ENCODE measurements around the gene HDAC9. TPM values are rescaled to one million over a fixed set of nuclear protein-coding genes. Genes with fewer than 3 reads are reported as not detected.

Gene HDAC9
- total RNA-seq, 4 donors from 2014 or later = 54.8 to 96.2 (median 87.2) TPM

DNA sequence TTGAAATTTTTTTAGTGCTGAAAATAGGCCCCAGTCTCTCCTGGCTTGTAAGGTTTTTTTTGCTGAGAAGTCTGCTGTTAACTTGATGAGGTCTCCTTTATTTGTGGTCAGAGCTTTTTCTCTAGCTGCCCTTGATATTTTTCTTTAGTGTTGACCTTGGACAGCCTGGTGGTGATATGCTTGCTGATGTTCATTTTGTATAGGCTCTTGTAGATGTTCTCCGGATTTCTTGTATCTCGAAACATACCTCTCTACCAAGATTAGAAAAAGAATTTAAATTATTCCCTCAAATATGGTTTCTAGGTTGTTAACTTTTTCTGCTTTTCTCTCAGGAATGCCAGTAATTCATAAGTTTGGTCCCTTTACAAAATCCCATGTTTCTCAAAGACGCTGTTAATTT is 519.5 kb downstream of the HDAC9 start:
- Histone ChIP-seq H3K36me3 (no peaks in the 10 kb centered on the region), H3K27me3 (no peaks in the 10 kb centered on the region), H3K4me1 (no peaks in the 10 kb centered on the region), H3K4me3 (no peak overlapping the region), H3K27ac (no peak overlapping the region), H3K9me3 (no peaks in the 10 kb centered on the region)
- intact Hi-C loops (cut with DNase I; ENCODE audit: low total_unique reads) = no loop called here
- DNase-seq = no peak
- no peak for TF ChIP-seq POLR2A (IDR thresholded peaks at IDR 0.05)
- TF ChIP-seq, protein P1, sequence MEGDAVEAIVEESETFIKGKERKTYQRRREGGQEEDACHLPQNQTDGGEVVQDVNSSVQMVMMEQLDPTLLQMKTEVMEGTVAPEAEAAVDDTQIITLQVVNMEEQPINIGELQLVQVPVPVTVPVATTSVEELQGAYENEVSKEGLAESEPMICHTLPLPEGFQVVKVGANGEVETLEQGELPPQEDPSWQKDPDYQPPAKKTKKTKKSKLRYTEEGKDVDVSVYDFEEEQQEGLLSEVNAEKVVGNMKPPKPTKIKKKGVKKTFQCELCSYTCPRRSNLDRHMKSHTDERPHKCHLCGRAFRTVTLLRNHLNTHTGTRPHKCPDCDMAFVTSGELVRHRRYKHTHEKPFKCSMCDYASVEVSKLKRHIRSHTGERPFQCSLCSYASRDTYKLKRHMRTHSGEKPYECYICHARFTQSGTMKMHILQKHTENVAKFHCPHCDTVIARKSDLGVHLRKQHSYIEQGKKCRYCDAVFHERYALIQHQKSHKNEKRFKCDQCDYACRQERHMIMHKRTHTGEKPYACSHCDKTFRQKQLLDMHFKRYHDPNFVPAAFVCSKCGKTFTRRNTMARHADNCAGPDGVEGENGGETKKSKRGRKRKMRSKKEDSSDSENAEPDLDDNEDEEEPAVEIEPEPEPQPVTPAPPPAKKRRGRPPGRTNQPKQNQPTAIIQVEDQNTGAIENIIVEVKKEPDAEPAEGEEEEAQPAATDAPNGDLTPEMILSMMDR (IDR thresholded peaks at IDR 0.05) = no peak

DNA sequence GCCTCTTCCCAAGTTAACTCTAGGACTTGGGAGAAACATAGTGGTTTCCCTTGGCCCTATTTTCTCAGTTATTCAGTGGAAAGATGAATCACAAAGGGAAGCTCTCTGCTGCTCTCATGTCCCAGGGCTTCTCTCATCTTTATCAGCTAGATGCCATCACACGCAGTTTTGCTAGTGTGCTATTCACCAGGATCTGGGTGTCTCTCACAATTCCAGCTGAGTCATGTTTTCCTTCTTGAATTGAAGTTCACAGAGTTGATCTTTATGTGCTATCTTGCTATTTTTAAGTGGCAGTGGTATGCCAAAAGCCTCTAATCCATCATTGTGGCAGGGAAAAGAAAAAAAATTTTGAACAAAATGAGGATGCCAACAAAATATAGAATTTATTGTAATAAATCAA is 520.6 kb downstream of the HDAC9 start:
- intact Hi-C loops (cut with DNase I; ENCODE audit: low total_unique reads) = no loop called here
- no peaks in the 10 kb centered on the region for H3K27me3 ChIP-seq
- H3K4me3 ChIP-seq = no peak overlapping the region
- no peak for DNase-seq
- H3K36me3 ChIP-seq = no peaks in the 10 kb centered on the region
- no peaks in the 10 kb centered on the region for H3K4me1 ChIP-seq
- H3K27ac ChIP-seq = no peak overlapping the region
- H3K9me3 ChIP-seq = no peaks in the 10 kb centered on the region
- TF ChIP-seq, protein P1 (IDR thresholded peaks at IDR 0.05) = no peak
- TF ChIP-seq POLR2A (IDR thresholded peaks at IDR 0.05) = no peak

DNA sequence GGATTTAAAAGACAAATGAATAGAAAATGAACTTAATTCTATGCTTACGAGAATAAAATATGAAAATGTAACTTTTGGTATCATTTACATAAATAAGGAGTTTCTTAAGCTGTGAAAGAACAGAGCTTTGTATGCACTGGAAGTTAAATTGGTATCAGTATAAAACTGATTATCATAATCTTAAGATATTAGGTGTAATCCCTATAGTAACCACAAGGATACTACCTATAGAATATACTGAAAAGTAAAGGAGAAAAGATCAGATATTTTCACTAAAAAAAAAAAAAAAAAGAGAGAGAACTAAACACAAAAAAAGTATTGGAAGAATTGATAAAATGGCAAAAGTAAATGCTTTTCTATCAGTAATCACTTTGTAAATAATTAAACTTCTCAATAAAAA is 521.8 kb downstream of the HDAC9 start:
- Histone ChIP-seq H3K4me1 (no peaks in the 10 kb centered on the region), H3K9me3 (no peaks in the 10 kb centered on the region), H3K36me3 (no peaks in the 10 kb centered on the region), H3K4me3 (no peak overlapping the region), H3K27ac (no peak overlapping the region), H3K27me3 (no peaks in the 10 kb centered on the region)
- no peak for TF ChIP-seq POLR2A (IDR thresholded peaks at IDR 0.05)
- TF ChIP-seq, protein P1 (IDR thresholded peaks at IDR 0.05) = no peak
- intact Hi-C loops (cut with DNase I; ENCODE audit: low total_unique reads) = no loop called here
- no peak for DNase-seq

DNA sequence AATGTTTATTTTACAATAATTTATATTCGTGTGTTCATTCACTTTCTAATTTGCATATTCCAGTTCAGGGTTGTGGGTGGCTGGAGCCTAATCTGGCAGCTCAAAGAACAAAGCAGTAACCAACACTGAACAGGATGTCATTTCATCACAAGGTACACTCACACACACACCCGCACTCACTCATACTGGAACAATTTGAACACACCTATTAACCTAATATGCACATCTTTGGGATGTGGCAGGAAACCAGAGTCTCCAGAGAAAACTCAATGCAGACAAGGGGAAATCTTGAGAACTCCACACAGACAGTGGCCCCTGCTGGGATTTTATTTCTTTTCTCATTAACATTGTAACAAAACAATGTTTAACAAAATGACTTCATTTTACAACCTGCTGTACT is 524.5 kb downstream of the HDAC9 start:
- Histone ChIP-seq H3K4me1 (no peaks in the 10 kb centered on the region), H3K36me3 (no peaks in the 10 kb centered on the region), H3K27ac (no peak overlapping the region), H3K4me3 (no peak overlapping the region), H3K9me3 (no peaks in the 10 kb centered on the region), H3K27me3 (no peaks in the 10 kb centered on the region)
- DNase-seq = no peak
- intact Hi-C loops (cut with DNase I; ENCODE audit: low total_unique reads) = no loop called here
- TF ChIP-seq, protein P1 (IDR thresholded peaks at IDR 0.05) = no peak
- TF ChIP-seq POLR2A (IDR thresholded peaks at IDR 0.05) = no peak

DNA sequence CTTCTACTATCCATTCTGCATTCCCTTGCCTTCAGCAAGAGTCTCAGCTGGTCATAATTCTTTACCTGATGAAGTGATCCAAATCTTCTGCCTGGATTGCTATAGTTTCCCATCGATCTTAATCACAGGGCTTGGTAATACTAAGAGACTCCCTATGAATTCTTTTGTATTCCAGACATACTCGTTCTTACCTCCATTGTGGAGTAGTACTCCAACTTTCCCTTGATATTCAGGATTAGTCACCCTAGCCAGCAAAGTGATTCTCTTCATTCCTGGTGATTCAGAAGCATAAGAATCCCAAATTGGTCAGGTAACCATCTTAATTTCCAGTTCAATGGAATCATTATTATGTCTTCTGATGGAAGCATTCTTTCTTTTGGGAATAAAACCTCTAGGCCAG is 525.2 kb downstream of the HDAC9 start:
- no peaks in the 10 kb centered on the region for H3K27me3 ChIP-seq
- no peaks in the 10 kb centered on the region for H3K36me3 ChIP-seq
- H3K4me1 ChIP-seq = no peaks in the 10 kb centered on the region
- no peak for DNase-seq
- intact Hi-C loops (cut with DNase I; ENCODE audit: low total_unique reads) = no loop called here
- TF ChIP-seq, protein P1 (IDR thresholded peaks at IDR 0.05) = no peak
- no peak for TF ChIP-seq POLR2A (IDR thresholded peaks at IDR 0.05)
- no peak overlapping the region for H3K4me3 ChIP-seq
- no peak overlapping the region for H3K27ac ChIP-seq
- H3K9me3 ChIP-seq = no peaks in the 10 kb centered on the region
